H1 (cell line): ENCODE results near the gene PLCL2. TPM values are rescaled to one million over a fixed set of nuclear protein-coding genes. Genes with fewer than 3 reads are reported as not detected.

ENCODE experiments used
- CTCF ChIA-PET: fragments of 300-600 bp; sonication (Branson Sonifier 250); formaldehyde crosslinking; loops from one replicate; lab custom pipeline; 2021; ENCODE audit not compliant: partially characterized antibody; lab: Charles Lee
- POLR2A ChIA-PET: fragments of 300-600 bp; sonication (Branson Sonifier 250); formaldehyde crosslinking; loops from one replicate; lab custom pipeline; 2021; ENCODE audit warnings: inconsistent platforms; ENCODE audit not compliant: partially characterized antibody; lab: Charles Lee
- DNase-seq, 2 experiments: peaks; one replicate each; pipeline versions ENCODE4 v3.0.0 to v3.0.0-alpha.2; 2010 to 2022; ENCODE audit warnings: low spot score in 2 of 2, low read depth in 1 of 2, mixed read lengths in 1 of 2
- FAIRE-seq: peaks from 2 replicates; lab custom pipeline; 2011; peaks lifted over from hg19 to GRCh38; lab: Jason Lieb, UNC
- H2AFZ ChIP-seq: 2 replicates; pipeline ENCODE4 v1.8.1; 2012; ENCODE audit warnings: low read length, inconsistent platforms
- H2AK5ac ChIP-seq: 2 replicates; pipeline ENCODE4 v1.6.1; 2013; ENCODE audit warnings: low read depth, low read length
- H2BK120ac ChIP-seq: replicated peaks from 2 replicates; pipeline ENCODE3; 2013; ENCODE audit warnings: low read depth, low read length, inconsistent platforms
- H2BK12ac ChIP-seq: 2 replicates; pipeline ENCODE4 v1.6.1; 2013; ENCODE audit warnings: low read depth, low read length
- H2BK15ac ChIP-seq: 2 replicates; pipeline ENCODE4 v1.6.1; 2013; ENCODE audit warnings: low read length
- H2BK20ac ChIP-seq: 2 replicates; pipeline ENCODE4 v1.6.1; 2013; ENCODE audit warnings: low read length
- H2BK5ac ChIP-seq: 2 replicates; pipeline ENCODE4 v1.6.1; 2013; ENCODE audit warnings: low read depth, low read length
- H3K14ac ChIP-seq: 2 replicates; pipeline ENCODE4 v1.6.1; 2013; ENCODE audit warnings: inconsistent platforms; ENCODE audit not compliant: insufficient read length
- H3K18ac ChIP-seq: 2 replicates; pipeline ENCODE4 v1.6.1; 2013; ENCODE audit warnings: low read length; ENCODE audit errors: extremely low read depth
- H3K23ac ChIP-seq: 2 replicates; pipeline ENCODE4 v1.6.1; 2013; ENCODE audit warnings: inconsistent platforms; ENCODE audit not compliant: insufficient read length
- H3K23me2 ChIP-seq: 2 replicates; pipeline ENCODE4 v1.6.1; 2013; ENCODE audit warnings: low read depth, low read length
- H3K27ac ChIP-seq: 2 replicates; pipeline ENCODE4 v1.6.1; 2011; ENCODE audit warnings: low read depth, low read length, inconsistent platforms
- H3K27me3 ChIP-seq, 4 experiments: replicated peaks in 1 of 4; 1 replicate in 1 of 4; 2 replicates in 3 of 4; pipeline versions ENCODE4 v1.6.1 to v1.8.1; 2011 to 2013; ENCODE audit warnings: low read length in 3 of 4, mild to moderate bottlenecking in 3 of 4, inconsistent platforms in 2 of 4, mixed read lengths in 2 of 4, moderate library complexity in 1 of 4; ENCODE audit not compliant: control insufficient read depth in 3 of 4, insufficient read depth in 3 of 4; ENCODE audit errors: extremely low read depth in 1 of 4
- H3K36me3 ChIP-seq, 4 experiments: 2 replicates each; pipeline versions ENCODE4 v1.6.1 to v1.8.1; 2011 to 2013; ENCODE audit warnings: mild to moderate bottlenecking in 4 of 4, low read length in 3 of 4, moderate library complexity in 2 of 4, control low read depth in 1 of 4, inconsistent platforms in 1 of 4; ENCODE audit not compliant: insufficient read depth in 4 of 4, control insufficient read depth in 2 of 4
- H3K4ac ChIP-seq: replicated peaks from 2 replicates; pipeline ENCODE3; 2013; ENCODE audit warnings: low read length, low read depth, mixed read lengths, inconsistent platforms; ENCODE audit not compliant: insufficient read length
- H3K4me1 ChIP-seq, 4 experiments: replicated peaks in 1 of 4; 1 replicate in 1 of 4; 2 replicates in 3 of 4; pipeline versions ENCODE4 v1.6.1 to v1.8.1; 2011 to 2013; ENCODE audit warnings: low read length in 3 of 4, inconsistent platforms in 2 of 4, mixed read lengths in 1 of 4; ENCODE audit not compliant: insufficient read depth in 4 of 4, control insufficient read depth in 3 of 4
- H3K4me2 ChIP-seq, 2 experiments: 2 replicates each; pipeline versions ENCODE4 v1.6.1 to v1.8.1; 2011 to 2013; ENCODE audit warnings: low read depth in 2 of 2, low read length in 2 of 2, control low read depth in 1 of 2, inconsistent platforms in 1 of 2, mild to moderate bottlenecking in 1 of 2; ENCODE audit not compliant: insufficient read depth in 1 of 2
- H3K4me3 ChIP-seq, 4 experiments: fragments of 200-600, 300-600 bp in 1 of 4; sonication (generic), shearing (Covaris generic), sonication (Bioruptor Twin) in 1 of 4; 2 replicates each; pipeline versions ENCODE4 v1.5.1 to v1.8.1; 2011 to 2016; ENCODE audit warnings: low read length in 4 of 4, low read depth in 3 of 4, control low read depth in 2 of 4, inconsistent platforms in 2 of 4, mild to moderate bottlenecking in 2 of 4, mixed read lengths in 1 of 4, moderate library complexity in 1 of 4; ENCODE audit not compliant: insufficient read depth in 2 of 4; ENCODE audit errors: extremely low read depth in 1 of 4
- H3K56ac ChIP-seq: replicated peaks from 2 replicates; pipeline ENCODE3; 2013; ENCODE audit warnings: low read depth, mild to moderate bottlenecking, mixed read lengths, low read length, inconsistent platforms; ENCODE audit not compliant: insufficient read length
- H3K79me1 ChIP-seq: 2 replicates; pipeline ENCODE4 v1.6.1; 2013; ENCODE audit warnings: low read depth, low read length, control low read depth
- H3K79me2 ChIP-seq, 2 experiments: 2 replicates each; pipeline versions ENCODE4 v1.6.1 to v1.8.1; 2012 to 2013; ENCODE audit warnings: low read length in 2 of 2, mild to moderate bottlenecking in 2 of 2, inconsistent platforms in 1 of 2; ENCODE audit not compliant: insufficient read depth in 2 of 2, control insufficient read depth in 1 of 2
- H3K9ac ChIP-seq, 4 experiments: replicated peaks in 1 of 4; 1 replicate in 1 of 4; 2 replicates in 3 of 4; pipeline versions ENCODE4 v1.6.1 to v1.8.1; 2011 to 2013; ENCODE audit warnings: low read depth in 3 of 4, low read length in 3 of 4, control low read depth in 2 of 4, mild to moderate bottlenecking in 2 of 4, moderate library complexity in 2 of 4, inconsistent platforms in 1 of 4; ENCODE audit errors: extremely low read depth in 1 of 4
- H3K9me3 ChIP-seq, 2 experiments: 2 replicates each; pipeline versions ENCODE4 v1.6.1 to v1.8.1; 2012 to 2013; ENCODE audit warnings: mild to moderate bottlenecking in 2 of 2, moderate library complexity in 2 of 2, control low read depth in 1 of 2, inconsistent platforms in 1 of 2, low read depth in 1 of 2, low read length in 1 of 2, mixed read lengths in 1 of 2; ENCODE audit not compliant: insufficient read depth in 2 of 2
- H4K20me1 ChIP-seq, 2 experiments: replicated peaks in 1 of 2; 2 replicates each; pipeline versions ENCODE3 to v1.8.1; 2011 to 2013; ENCODE audit warnings: inconsistent platforms in 2 of 2, low read length in 2 of 2, mild to moderate bottlenecking in 1 of 2; ENCODE audit not compliant: insufficient read depth in 2 of 2, control insufficient read depth in 1 of 2
- H4K5ac ChIP-seq: 2 replicates; pipeline ENCODE4 v1.6.1; 2013; ENCODE audit warnings: low read length, low read depth, mixed read lengths, inconsistent platforms; ENCODE audit not compliant: insufficient read length
- H4K8ac ChIP-seq: 2 replicates; pipeline ENCODE4 v1.8.0; 2013; ENCODE audit warnings: mild to moderate bottlenecking, moderate library complexity, low read length, inconsistent platforms; ENCODE audit not compliant: insufficient read depth; ENCODE audit errors: extremely low read depth
- H4K91ac ChIP-seq: replicated peaks from 2 replicates; pipeline ENCODE3; 2013; ENCODE audit warnings: low read length, mixed read lengths, inconsistent platforms; ENCODE audit not compliant: insufficient read length
- EZH2 ChIP-seq: fragments of 200-600 bp; sonication (generic); IDR thresholded peaks from 2 replicates; pipeline ENCODE4 v1.7.1; 2012; ENCODE audit warnings: low read depth, mild to moderate bottlenecking, moderate library complexity, low read length, inconsistent platforms; ENCODE audit not compliant: severe bottlenecking
- HDAC2 ChIP-seq, 2 experiments: fragments of 300-600 bp in 1 of 2; sonication (generic) in 1 of 2; IDR thresholded peaks; 2 replicates each; pipeline ENCODE4 v1.6.1; 2011 to 2012; ENCODE audit warnings: low read depth in 2 of 2, low read length in 2 of 2, mild to moderate bottlenecking in 2 of 2, moderate library complexity in 2 of 2, borderline replicate concordance in 1 of 2, inconsistent platforms in 1 of 2
- KDM5A ChIP-seq: fragments of 200-600 bp; IDR thresholded peaks from 2 replicates; pipeline ENCODE4 v1.7.1; 2012; ENCODE audit warnings: mild to moderate bottlenecking, low read length, inconsistent platforms, mixed read lengths
- POLR2A ChIP-seq, 2 experiments: IDR thresholded peaks; 1 replicate in 1 of 2; 2 replicates in 1 of 2; pipeline ENCODE4 v1.6.1; 2011; ENCODE audit warnings: low read depth in 2 of 2, low read length in 2 of 2, mild to moderate bottlenecking in 2 of 2; ENCODE audit errors: control extremely low read depth in 1 of 2
- RBBP5 ChIP-seq: IDR thresholded peaks from 2 replicates; pipeline ENCODE4 v1.7.1; 2012; ENCODE audit warnings: low read depth, mild to moderate bottlenecking, inconsistent platforms, low read length, moderate library complexity, borderline replicate concordance
- SP1 ChIP-seq: IDR thresholded peaks from 2 replicates; pipeline ENCODE4 v1.6.1; 2011; ENCODE audit warnings: low read depth, low read length
- SUZ12 ChIP-seq: fragments of 200-600 bp; sonication (generic); IDR thresholded peaks from 2 replicates; pipeline ENCODE4 v1.6.1; 2012; ENCODE audit warnings: mild to moderate bottlenecking, inconsistent platforms, low read length, moderate library complexity, mixed read lengths
- WGBS, 2 experiments: shearing (Covaris generic) in 1 of 2; methylation state at CpG; one replicate each; pipeline versions ENCODE4 v1.1.6 to v1.1.7; 2013 to 2015; ENCODE audit warnings: low lambda C conversion rate in 2 of 2, mixed read lengths in 2 of 2, inconsistent platforms in 1 of 2, low coverage in 1 of 2, missing lambda C conversion rate in 1 of 2; ENCODE audit not compliant: insufficient replicate concordance in 2 of 2, insufficient coverage in 1 of 2, insufficient read length in 1 of 2; ENCODE audit errors: extremely low coverage in 1 of 2, missing lambda C conversion rate in 1 of 2; 5-methylcytosine and 5-hydroxymethylcytosine counted together
- polyA plus RNA-seq, 7 experiments: library from polyadenylated mRNA; depleted of rRNA in 3 of 7; stranded (reverse) in 5 of 7; unstranded in 2 of 7; fragments of >200 nt in 5 of 7; fragments of 200-250 nt in 2 of 7; gene quantifications; 1 replicate in 5 of 7; 2 replicates in 1 of 7; 4 replicates in 1 of 7; pipeline versions ENCODE4 v1.2.1 to v1.2.3, GENCODE V29; 2011 to 2013; ENCODE audit warnings: missing spikeins in 2 of 7, mixed read lengths in 2 of 7
- total RNA-seq: library from RNA; stranded (reverse); fragmentation: NEBNext Ultra II Directional; extraction: Animal tissue kit (Norgen Biotek cat#: 25700); gene quantifications from 2 replicates; pipeline ENCODE4 v1.2.1, GENCODE V29; 2021

The PLCL2 gene
- total and polyA plus RNA-seq, 2 of the 8 experiments (the other 6 are each of a cell fraction or from before 2014, with no cell fraction given): 3.5 to 6.8 TPM

- 0 out of 4 replicates have a peak, but pooled peaks cover 0 to 2% of the 10 kb centered on the region in 2 experiments for H3K9me3 ChIP-seq
- no peak overlapping the region for H3K4ac ChIP-seq
- H2BK5ac ChIP-seq: no peak overlapping the region
- no peak for FAIRE-seq
- no peak overlapping the region for H3K27ac ChIP-seq
- no peaks in the 10 kb centered on the region for H3K4me1 ChIP-seq
- H2BK20ac ChIP-seq: no peak overlapping the region
- no peak overlapping the region for H4K8ac ChIP-seq
- H3K36me3 ChIP-seq: no peaks in the 10 kb centered on the region
- ChIA-PET POLR2A (no interaction called here), CTCF (interaction anchor here (1.0 kb wide), 1 partner anchor 17 kb away, joined by 3 read pairs; no protein-coding TSS in a partner anchor)
- no peak overlapping the region for H2BK12ac ChIP-seq
- no peaks in the 10 kb centered on the region for H3K23me2 ChIP-seq
- no peak overlapping the region for H4K5ac ChIP-seq
- no peak overlapping the region for H3K9ac ChIP-seq
- H4K20me1 ChIP-seq: no peaks in the 10 kb centered on the region
- no peak overlapping the region for H3K23ac ChIP-seq
- no peaks in the 10 kb centered on the region for H3K27me3 ChIP-seq
- no peak overlapping the region for H4K91ac ChIP-seq
- no peak overlapping the region for H3K14ac ChIP-seq
- no peak overlapping the region for H2BK15ac ChIP-seq
- no peaks in the 10 kb centered on the region for H3K79me1 ChIP-seq
- no peak overlapping the region for H3K4me3 ChIP-seq
- DNase-seq: no peak
- no peak overlapping the region for H3K18ac ChIP-seq
- TF ChIP-seq KDM5A (no peak), SP1 (no peak), HDAC2 (IDR thresholded peaks at IDR 0.05; ENCODE audit: borderline replicate concordance in 1 of 2, low read depth in 2 of 2, low read length in 2 of 2) (no peak), POLR2A (IDR thresholded peaks at IDR 0.05; ENCODE audit: control extremely low read depth in 1 of 2, low read depth in 2 of 2, low read length in 2 of 2) (no peak), EZH2 (no peak), SUZ12 (no peak), RBBP5 (no peak)
- H2AK5ac ChIP-seq: no peak overlapping the region
- no peak overlapping the region for H3K4me2 ChIP-seq
- H3K56ac ChIP-seq: no peak overlapping the region
- H3K79me2 ChIP-seq: no peaks in the 10 kb centered on the region
- 87% methylated on average over 2 of the region's 2 CpGs; no CpG with 5 or more reads in 1 of the 2 experiments for WGBS, 2 experiments
- no peak overlapping the region for H2BK120ac ChIP-seq
- H2AFZ ChIP-seq: no peak overlapping the region
These were observed 23.3 kb upstream of the PLCL2 start for GRCh38 chr3:16861432-16861831.
